Ecto neural progenitor cell (in vitro differentiated cells): ENCODE data around the gene GJD3.
A peak's percentile ranks its signal among the peaks of the same experiment; 100 is the strongest.

ENCODE experiments used
- DNase-seq: peaks from one replicate; pipeline ENCODE4 v3.0.0-alpha.2; 2018; ENCODE audit warnings: low spot score

GJD3 gene

DNA sequence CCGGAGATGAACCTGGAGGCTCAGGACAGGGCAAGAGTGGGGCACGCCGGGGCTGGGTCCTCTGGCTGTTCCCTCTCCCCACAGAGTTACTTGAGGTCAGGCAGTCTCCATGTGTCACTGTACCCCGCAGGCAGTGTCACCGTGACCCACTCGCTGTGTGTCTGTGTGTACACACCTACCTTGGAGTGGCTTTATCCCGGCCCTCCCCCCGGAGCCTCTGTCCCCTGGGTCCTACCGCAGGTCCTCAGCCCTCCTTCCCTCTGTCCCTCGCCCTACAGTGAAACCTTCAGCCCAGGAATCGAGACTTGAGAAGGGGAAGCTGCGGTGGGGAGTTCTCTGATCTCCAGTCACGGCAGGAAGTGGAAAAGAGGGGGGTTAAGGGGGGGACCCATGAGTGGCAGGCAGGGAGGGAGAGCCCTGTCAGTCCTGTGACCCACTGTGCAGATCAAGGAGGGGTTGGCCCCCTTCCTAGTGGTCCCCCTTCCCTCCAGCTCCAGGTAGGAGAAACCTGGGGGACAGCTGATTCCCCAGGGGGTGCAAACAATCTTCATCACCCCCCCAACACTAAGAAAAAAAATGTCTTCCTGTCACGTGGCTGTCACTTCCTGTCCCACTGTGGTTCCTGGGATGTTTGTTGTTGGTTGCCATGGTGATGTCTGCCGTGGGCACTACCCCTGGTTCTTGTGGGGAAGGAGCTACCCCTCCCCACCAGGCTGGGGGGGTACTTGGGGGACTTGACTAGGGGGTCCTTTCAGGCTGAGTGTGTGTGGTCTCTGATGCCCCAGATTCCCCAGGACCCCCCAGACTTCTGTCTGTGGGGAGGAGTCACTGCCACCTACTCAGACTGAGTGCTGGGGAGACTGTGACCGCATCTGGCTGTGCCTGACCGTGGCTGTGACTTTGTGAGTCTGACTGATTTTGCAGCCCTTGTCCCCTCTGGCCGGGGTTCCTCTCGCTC lies 41.9 kb downstream of the GJD3 start:
- DNase-seq, result peak; percentile 75

DNA sequence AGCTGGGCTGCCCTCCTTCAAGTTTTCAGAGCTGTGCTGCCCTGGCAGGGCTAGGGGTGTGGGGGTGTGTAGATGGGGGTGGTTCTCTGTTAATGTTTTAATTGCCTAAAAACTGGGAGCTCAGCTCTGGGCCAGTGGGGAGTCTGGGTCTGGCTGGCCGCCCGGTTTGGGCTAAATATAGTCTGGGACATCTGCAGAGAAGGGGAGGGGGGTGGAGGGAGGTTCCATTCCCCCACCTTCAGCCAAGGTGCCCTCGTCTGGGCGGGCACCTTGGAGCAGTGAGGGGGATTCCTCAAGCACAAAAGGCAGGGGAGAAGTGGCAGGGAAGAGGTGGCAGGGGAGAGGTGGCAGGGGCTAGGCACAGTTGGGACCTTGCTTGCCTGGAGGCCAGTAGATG lies 42.6 kb downstream of the GJD3 start:
- DNase-seq, result no peak

DNA sequence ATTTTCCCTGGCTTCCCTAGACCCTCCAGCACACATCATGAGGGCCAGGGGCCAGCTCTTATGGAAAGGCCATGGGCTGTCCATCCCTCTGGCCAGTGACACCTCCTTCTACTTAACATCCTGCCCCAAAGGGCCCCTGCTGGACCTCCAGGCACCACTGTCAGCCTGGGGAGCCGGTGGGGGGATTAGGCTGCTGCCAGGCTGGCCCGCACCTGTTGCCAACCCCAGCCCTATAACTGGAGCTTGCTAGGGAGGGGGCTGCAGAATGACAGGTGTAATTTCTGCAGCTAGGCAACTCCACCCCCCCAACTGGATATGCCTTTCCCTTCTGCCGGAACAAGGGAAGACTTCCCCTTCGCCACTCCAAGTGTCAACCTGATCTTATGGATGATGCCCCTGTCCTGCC lies 43.0 kb downstream of the GJD3 start:
- DNase-seq, result no peak

DNA sequence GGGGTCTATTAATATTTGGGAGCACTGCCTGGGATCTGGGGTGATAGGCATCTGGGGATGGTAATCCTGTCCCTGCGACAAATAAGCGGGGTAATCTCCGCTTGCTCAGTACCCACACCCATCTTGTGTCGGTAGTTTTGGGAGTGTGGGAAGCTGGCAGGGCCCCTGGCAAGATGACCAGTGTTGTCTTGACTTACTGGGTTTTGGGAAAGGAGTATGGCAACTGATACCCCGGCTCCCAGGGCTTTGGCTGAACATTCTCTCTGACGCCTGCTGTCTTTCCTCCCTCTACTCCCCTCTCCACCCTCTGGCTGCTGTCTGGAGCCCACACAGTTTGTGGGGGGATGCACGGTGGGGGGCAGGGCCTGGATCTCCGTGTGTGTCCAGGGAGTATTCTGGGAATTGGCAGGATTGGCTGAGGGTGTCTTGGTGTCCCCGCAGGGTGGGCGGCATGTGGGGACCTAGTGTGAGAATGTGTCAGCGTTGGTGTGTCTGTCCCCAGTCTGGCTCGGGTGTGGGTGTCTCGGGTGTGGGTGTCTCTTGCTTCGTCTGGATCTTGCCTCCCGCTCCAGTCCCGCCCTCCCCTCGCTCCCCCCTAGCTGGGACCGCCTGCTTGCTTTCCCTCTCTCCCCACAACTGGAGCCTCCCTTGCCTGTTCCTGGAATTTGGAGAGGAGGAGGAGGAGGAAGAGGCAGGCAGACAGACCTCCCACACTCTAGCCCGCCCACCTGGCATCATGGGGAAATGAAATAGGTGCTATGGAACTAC lies 43.6 kb downstream of the GJD3 start:
- DNase-seq, result no peak

DNA sequence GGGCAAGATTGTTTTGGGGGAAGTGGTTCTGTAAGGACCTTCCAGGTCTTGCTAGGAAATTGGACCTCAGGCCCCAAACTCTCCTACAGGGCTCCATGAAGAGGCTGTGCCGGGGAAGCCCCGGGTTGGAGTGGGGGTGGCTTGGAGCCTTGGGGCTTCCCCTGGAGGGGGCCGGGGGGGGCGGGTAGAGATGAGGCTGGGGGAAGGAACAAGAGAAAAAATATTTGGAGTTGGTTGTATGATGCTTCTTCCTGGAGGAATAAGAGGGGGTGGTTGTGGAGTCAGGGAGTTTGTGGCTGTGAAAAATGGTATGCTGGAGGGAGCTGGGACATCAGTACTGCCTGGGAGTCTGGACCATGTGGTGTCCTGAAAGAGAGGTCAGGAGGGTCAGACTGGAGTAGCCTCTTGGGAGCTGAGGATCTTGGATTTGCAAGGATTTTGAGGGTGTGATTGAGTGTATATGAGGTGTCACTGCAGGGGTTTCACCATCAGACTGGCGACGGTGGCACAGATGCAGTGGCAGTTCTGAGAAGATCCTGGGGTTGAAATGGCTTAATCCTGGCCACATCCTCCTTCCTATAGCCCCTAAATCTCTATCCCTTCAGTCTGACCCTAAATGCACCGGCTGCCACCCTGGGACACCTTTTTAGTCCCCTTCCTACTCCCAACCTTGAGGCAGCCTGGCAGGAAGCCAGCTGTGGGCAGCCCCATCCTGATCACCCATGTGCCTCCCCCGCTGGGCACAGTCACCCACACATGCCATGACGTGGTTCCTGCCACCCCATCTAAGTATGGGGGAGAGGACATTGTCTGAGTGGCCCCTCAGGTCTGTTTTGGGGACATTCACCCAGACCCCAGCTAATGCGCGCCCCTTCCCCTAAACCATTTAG lies 44.6 kb downstream of the GJD3 start:
- no peak for DNase-seq

DNA sequence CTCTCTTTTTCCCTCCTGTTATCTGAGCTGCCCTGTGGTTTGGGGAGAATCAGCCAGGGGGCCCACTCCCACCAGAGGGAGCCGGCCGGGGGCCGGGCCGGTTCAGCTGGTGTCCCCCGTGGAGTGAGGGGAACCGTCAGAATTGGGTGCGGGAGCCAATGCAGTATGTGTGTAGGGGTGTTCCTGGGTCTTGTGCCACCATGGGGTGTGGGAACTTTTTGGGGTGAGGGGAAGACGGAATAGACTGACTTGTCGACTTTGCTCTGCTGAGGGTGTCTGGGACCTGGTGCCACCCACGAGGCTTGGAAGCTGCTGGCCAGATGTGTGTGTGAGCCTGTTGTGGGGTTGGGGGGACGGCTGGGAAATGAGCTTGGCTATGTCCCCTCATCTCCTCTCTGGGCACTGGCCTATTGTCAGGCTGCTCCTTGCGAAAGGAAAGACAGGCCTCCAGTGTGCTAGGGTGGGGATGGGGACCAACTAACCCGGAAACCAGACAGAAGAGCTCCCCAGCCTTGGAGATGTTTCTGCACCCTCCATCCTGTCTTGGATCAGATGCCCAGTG lies 45.6 kb downstream of the GJD3 start:
- no peak for DNase-seq

DNA sequence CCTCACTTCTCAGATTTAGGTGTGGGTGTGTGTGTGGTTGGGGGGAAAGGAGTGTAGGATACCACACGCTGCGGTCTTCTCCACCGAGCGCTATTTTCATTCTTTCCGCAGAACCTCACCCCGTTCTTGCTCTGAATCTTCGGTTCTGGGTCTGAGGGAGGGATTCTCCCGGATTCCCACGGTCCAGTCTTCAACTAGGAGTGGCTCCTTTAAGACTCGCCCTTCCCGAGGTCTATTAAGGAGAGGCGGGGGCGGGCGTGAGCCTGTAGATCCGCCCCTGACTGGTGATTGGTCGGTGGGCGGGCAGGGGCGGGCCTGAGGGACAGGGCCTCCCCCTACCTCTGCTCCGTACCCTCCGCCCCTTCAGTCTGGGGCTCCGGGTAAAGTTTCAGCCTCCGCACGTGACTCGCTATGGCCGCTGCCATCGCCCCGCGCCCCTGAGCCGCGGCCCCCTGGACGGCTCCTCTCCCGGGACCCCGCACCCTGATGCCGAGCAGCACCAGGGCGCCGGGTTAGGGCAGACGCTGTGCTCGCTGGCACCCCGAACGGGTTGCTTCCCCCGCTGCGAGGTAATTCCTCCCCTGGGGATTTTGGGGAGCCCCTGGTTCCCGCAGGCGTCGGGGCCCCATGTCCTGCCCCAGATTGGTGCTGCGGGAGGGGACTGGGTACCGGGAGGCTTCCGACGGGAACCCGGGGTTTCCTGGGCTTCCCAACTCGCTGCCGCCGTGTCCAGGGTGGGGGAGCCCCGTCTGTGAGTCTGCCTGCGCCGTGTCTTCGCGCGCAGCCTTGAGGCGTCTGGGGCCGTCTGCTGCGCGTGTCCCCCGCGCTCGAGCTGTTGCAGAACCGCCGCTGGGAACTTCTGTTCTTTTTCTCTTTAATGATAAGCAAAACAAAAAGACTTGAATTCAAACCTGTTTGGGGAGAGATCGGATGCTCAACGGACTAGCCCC lies 46.4 kb downstream of the GJD3 start:
- DNase-seq, result peak; percentile 96

DNA sequence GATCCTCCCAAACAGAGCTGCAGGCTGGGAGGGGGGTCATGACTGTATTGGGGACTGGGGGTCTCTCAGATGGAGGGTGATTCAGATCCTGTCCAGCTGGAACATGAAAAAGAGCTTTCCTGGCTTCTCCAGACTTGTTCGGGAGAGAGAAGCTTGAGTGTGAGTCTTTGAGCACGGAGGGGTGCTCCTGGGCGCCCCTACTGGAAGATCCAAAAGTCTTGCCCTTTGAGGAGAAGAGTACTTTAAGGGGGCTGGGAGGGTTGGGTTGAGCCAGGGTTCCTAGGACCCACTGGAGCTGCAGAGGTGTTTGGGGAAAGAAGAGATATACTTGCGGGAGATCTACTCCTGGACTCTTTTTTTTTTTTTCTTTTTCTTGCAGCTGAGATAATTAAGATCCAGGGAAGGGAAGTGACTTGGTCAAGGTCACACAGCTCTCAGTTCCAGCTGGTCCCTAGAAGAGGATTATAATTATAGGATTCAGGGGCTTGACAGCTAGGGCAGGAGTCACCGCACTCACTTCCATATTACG lies 47.1 kb downstream of the GJD3 start:
- DNase-seq, result peak; percentile 79

DNA sequence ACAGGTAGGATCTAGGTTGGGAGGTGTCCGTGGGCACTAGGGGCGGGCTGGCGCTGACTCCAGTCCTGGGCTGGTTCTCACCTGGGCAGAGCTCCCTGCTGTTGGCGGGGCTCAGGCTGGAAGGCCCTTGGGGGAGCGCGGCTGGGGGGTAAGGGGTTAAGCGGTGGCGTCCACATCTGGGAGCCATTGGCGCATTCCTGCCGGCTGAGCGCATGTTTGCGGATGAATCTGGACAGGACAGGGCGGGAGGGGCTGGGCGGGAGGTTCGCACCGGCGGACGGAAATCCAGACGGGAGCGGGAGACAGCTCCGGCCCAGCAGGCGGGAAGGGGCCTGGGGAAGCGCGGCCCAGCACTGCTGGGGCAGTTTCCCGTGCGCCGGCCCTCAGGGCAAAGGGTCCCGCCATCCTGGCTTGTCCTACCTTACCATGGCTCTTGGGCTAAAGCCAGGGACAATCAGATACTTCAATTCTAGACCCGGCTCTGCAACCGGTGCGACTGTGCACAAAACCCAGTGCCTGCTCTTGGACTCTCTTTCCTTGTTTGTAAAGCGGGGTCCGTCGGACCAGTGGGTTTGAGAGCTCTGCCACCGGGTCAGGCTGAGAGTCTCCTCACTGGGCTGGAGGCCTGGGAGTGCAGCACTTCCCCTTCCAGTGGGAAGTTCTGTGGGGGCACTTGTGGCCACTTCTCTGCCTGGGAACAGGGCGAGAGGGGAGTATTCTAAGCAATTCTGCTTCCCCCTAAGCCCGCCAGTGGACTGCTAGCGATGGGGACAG lies 47.8 kb downstream of the GJD3 start:
- DNase-seq, result peak; percentile 87

DNA sequence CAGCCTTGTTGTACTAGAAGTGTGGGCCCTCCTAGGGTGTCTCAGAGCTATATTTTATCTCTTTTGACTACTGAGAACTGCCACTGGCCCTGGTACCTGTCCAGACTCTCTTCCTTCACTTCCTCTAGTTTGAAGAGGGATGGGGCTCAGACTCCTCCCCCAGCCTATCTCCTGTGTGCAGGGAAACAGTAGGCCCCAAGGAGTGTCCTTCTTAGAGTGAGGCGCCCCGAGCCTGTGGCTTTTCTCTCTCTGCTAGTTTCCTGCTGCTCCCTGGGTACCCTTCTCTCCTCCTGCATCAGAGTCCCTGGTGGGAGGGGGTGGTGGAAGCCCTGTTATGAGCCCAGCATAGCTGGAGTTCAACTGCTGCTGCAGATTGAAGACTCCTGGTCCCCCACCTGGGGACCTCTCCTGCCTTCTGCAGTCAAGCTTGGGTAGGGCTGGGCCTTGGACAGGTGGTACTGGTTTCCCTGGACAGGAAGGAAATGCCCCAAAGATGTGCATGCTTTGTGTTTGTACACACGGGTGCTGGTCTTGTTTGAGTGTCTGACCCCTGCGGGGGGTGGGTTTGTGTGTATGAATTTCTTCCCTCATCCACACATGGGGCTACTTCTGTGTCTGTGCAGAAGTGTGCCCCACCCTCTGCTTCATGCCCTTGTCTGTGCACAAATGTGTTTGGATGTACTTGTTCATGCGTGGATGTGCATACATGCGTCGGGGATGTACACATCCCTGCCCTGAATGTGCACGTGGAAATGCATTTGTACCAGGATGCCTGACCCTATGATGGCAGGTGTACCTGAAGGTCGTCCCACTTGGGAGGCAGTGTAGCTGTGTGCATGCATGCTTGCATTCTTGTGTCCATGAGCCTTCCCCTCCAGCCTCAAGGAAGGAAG lies 48.6 kb downstream of the GJD3 start:
- DNase-seq, result peak; percentile 49

DNA sequence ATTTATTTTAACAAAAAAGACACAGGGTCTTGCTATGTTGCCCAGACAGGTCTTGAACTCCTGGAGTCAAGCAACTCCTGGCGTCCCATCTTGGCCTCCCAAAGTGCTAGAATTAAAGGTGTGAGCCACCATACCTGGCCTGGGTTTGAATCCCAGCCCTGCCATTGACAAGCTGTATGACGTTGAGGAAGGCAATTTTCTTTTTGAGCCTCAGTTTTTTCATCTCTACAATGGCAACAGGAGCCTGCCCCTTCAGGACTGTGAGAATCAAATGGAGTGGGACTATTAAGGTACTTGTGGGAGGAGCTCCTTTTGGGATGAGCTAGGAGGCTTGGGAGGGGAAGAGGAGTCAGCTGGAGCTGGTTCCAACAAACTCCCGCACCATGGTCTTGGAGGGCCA lies 49.3 kb downstream of the GJD3 start:
- DNase-seq, result no peak

DNA sequence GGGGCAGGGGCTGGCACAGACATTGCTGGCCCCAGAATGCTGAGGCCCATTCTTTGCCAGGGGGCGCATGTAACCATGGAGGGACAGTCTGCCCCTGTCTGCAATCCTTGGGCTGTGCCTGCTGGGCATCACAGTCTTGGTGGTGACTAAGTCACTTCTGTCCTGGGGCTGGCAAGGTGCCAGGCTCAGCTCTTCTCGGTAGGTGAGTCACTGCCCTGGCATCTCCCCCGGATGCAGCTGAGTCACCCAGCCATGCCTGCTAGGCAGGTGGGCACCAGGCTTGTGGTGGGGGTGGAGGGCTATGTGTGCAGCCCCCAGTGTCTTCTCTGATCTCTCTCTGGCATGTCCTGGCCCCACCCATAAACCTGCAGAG lies 50.0 kb downstream of the GJD3 start:
- no peak for DNase-seq

DNA sequence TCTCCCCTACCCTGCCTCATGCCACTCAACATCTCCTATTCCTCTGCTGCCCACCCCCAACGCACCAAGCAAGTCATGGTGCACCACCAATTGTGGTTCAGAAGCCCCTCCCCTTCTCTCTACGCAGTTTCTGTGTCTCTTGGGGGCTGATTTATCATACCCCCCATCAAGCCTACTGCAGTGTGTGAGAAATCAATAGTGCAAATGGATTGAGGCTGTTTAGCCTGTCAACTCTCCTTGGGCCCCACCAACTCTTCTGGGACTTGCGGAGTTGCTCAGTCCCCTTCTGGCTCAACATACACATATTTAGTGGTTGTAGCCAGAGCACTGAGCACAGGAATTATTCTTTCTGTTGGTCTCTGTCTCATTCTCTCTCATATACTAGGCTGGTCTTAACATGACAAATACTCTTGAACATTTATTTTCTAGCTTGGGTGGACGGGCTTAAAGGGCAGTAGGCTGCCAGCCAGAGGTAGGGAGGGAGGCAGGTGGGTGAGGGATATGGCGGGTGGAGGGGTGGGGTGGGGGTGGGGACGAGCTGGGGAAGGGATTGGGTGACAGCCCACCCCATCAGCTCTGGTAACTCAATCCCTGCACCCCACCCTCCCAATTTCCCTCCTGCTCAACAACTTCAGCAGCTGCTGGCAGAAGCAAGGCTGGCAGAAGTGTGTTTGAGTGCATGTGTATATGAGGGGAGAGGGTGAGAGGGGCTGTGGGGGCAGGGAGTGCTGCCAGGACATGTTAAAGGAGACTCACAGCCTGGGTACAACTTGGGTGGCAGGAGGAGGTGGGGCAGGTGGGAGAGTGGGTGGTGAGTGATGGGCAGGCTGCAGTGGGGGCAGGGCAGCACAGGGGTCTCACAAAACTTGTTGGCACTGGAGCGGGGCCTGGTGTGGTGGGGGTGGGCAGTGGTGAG lies 50.6 kb downstream of the GJD3 start:
- DNase-seq, result no peak
